Kidney (tissue), 14 donors: Measurements from ENCODE around the gene GOSR1. TPM values are rescaled to one million over a fixed set of nuclear protein-coding genes. Genes with fewer than 3 reads are reported as not detected.
"Not testable (repeated sequence)": the region's sequence is repeated elsewhere in the genome, so short reads cannot be mapped to it uniquely, and the experiment has no call there.

Source experiments
- DNase-seq, 5 donors: peaks; one replicate each; pipeline ENCODE4 v3.0.0-alpha.2; 2013 to 2020
- FAIRE-seq: peaks from 2 replicates; lab custom pipeline; 2012; peaks lifted over from hg19 to GRCh38; lab: Jason Lieb, UNC
- H3K27ac ChIP-seq, 2 donors: one replicate each; pipeline ENCODE4 v1.7.0; 2013; ENCODE audit warnings: low read depth in 2 of 2, low read length in 2 of 2, inconsistent platforms in 1 of 2
- H3K27me3 ChIP-seq: one replicate; pipeline ENCODE4 v1.7.1; 2013; ENCODE audit warnings: low read length, inconsistent platforms; ENCODE audit not compliant: control insufficient read depth, insufficient read depth
- H3K36me3 ChIP-seq, 3 donors: one replicate each; pipeline versions ENCODE4 v1.7.0 to v1.7.1; 2013; ENCODE audit warnings: low read length in 3 of 3, control low read depth in 1 of 3, inconsistent platforms in 1 of 3; ENCODE audit not compliant: insufficient read depth in 3 of 3, control insufficient read depth in 2 of 3
- H3K4me1 ChIP-seq, 3 donors: one replicate each; pipeline versions ENCODE4 v1.7.0 to v1.7.1; 2013; ENCODE audit warnings: low read length in 3 of 3, inconsistent platforms in 1 of 3, low read depth in 1 of 3; ENCODE audit not compliant: control insufficient read depth in 2 of 3, insufficient read depth in 2 of 3
- H3K4me3 ChIP-seq, 3 donors: one replicate each; pipeline versions ENCODE4 v1.7.0 to v1.8.1; 2013; ENCODE audit warnings: low read length in 3 of 3, control low read depth in 1 of 3, inconsistent platforms in 1 of 3
- H3K9ac ChIP-seq, 3 donors: one replicate each; pipeline versions ENCODE4 v1.7.0 to v1.7.1; 2013; ENCODE audit warnings: low read length in 3 of 3, control low read depth in 1 of 3, inconsistent platforms in 1 of 3
- H3K9me3 ChIP-seq, 3 donors: one replicate each; pipeline versions ENCODE4 v1.7.0 to v1.7.1; 2013; ENCODE audit warnings: low read length in 3 of 3, control low read depth in 1 of 3, inconsistent platforms in 1 of 3; ENCODE audit not compliant: control insufficient read depth in 2 of 3, insufficient read depth in 1 of 3
- CTCF ChIP-seq: IDR thresholded peaks from 3 replicates; pipeline ENCODE4 v1.5.1; 2012; ENCODE audit warnings: mild to moderate bottlenecking, moderate library complexity, borderline replicate concordance; ENCODE audit not compliant: insufficient read depth; ENCODE audit errors: extremely low read depth
- intact Hi-C: fragments of 100-400 bp; cut with DNase I; formaldehyde crosslinking; loops from one replicate; pipeline ENCODE4 v1.11.1; 2022
- polyA plus RNA-seq: library from polyadenylated mRNA; stranded (reverse); fragments of 350-450 nt; fragmentation: Illumina TruSeq; extraction: RNeasy Lipid Tissue Mini Kit (QIAGEN cat#74804); gene quantifications from one replicate; pipeline ENCODE4 v1.2.3, GENCODE V29; 2014; ENCODE audit warnings: low read depth, low replicate concordance; ENCODE audit not compliant: insufficient read depth
- total RNA-seq: library from RNA; stranded (reverse); fragmentation: NEBNext Ultra II Directional; extraction: Animal tissue kit (Norgen Biotek cat#: 25700); gene quantifications from one replicate; pipeline ENCODE4 v1.2.1, GENCODE V29; 2021
- donor health status: control.
- donor health status: control.
- donor health status: control.
- donor health status: control.
- donor health status: control.
- donor health status: DM: yes; HTN: yes; CAD: no.
- donor health status: Normal renal cell carcinoma (clear cell type).

Gene GOSR1
- total and polyA plus RNA-seq, 2 donors from 2014 or later, result 16.8 to 65.6 TPM

DNA sequence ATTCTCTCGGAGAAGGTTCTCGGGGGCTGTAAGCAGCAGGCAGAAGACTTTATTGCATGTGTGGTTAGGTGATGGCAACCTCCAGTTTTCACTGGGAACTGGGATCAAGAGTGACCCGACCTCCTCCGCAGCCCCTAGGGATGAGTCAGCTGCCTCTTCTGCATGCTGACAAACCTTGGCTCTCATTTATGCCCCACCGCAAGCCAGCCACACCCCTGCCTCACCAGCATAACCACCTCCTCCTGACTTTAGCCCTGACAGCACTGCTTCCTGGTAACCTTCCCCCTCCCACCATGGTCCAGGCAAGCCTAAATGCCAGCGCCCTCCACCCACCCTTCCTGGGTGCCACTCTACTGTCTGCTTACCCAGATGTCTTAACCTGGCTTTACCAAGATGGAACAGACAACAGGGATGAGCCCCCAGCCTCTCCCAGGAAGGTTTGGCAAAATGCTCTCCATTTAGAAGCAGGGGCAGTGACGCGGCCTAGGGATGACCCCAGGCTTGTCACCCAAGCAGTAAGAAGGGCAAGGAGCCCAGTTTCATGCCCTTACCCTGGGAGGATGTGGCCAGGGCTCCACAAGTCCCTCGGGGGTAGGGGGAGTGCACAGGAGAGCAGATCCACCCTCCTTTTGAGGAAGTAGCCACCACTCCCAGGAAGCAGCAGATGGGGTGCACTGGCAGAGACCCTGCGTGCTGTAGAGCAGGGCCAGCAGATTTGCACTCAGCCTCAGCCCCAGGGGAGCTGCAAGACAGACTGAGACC lies 73.5 kb downstream of the GOSR1 start:
- FAIRE-seq, result no peak
- DNase-seq, result no peak
- intact Hi-C loops, result no loop called here
- Histone ChIP-seq H3K4me3 (no peak overlapping the region), H3K36me3 (peaks cover 0 to 2% (median 0%) of the 10 kb centered on the region in 3 donors), H3K4me1 (no peaks in the 10 kb centered on the region), H3K27ac (no peak overlapping the region), H3K9ac (no peak overlapping the region), H3K27me3 (no peaks in the 10 kb centered on the region), H3K9me3 (no peaks in the 10 kb centered on the region)
- TF ChIP-seq CTCF, result no peak

DNA sequence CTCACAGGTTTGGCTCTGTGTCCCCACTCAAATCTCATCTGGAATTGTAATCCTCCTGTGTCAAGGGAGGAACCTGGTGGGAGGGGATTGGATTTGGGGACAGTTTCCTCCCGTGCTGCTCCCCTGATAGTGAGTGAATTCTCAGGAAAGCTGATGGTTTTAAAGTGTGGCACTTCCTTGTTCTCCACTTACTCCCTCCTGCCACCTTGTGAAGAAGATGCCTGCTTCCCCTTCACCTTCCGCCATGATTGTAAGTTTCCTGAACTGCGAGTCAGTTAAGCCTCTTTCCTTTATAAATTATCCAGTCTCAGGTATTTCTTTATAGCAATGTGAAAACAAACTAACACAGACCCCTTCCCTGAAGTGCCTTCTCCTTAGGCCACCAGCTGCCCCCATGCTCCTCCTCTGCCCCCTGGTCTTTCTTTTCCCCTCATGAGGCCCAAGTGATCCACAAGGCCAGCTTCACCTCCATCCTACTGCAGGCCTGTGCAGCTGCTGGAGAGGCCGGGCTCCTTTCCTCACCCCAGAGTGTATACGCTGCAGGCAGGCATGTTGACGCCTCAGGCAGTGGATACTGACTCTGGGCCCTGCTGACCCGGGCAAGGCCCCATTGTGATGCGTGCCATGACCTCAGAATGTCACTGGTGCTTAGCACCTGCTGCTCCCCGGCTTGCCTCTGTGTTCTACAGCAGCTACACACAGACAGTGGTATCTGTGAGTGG lies 74.2 kb downstream of the GOSR1 start:
- H3K9me3 ChIP-seq, H3K27me3 ChIP-seq, intact Hi-C loops, H3K36me3 ChIP-seq, H3K4me3 ChIP-seq, H3K4me1 ChIP-seq, DNase-seq, H3K27ac ChIP-seq, H3K9ac ChIP-seq, FAIRE-seq: not testable (repeated sequence)

GRCh38 chr17:30551996-30552339 lies 74.8 kb downstream of the GOSR1 start:
- intact Hi-C loops, result no loop called here
- Histone ChIP-seq H3K36me3 (peaks cover 0 to 2% (median 0%) of the 10 kb centered on the region in 3 donors), H3K4me1 (no peaks in the 10 kb centered on the region), H3K27me3 (no peaks in the 10 kb centered on the region), H3K27ac (no peak overlapping the region), H3K9ac (no peak overlapping the region), H3K4me3 (no peak overlapping the region), H3K9me3 (no peaks in the 10 kb centered on the region)
- no peak for TF ChIP-seq CTCF
- no peak for DNase-seq
- no peak for FAIRE-seq

DNA sequence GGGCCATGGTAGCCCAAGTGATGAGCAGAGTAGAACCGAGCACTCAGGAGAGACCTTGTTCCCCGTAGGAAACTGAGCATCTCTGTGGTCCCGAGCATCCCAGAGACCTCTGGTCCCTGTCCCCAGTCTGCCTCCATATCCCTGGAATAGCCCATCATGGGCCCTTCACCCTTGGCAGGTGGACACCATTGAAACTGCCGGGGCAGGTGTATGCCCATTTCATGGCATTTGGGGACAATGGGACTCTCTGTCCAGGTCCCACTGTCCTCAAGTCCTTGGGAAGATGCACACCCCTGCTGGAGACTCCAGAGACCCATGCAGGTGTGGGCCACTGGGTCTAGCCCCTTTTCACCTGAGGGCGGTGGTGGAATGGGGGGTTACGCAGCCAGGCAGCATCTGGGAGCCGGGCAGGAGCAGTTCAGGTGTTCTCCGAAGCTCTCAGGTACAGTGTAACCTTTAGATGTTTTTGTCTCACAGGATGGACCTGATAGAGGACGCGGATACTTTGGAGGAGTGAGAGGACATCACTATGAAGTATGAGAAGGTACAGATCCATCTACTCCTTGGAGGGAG lies 75.9 kb downstream of the GOSR1 start:
- DNase-seq (no peak), FAIRE-seq (no peak)
- no peak overlapping the region for H3K4me3 ChIP-seq
- H3K36me3 ChIP-seq, result peaks cover 0 to 2% (median 0%) of the 10 kb centered on the region in 3 donors
- no peak for TF ChIP-seq CTCF
- H3K27me3 ChIP-seq, result no peaks in the 10 kb centered on the region
- H3K9ac ChIP-seq, result no peak overlapping the region
- intact Hi-C loops, result no loop called here
- no peak overlapping the region for H3K27ac ChIP-seq
- no peaks in the 10 kb centered on the region for H3K4me1 ChIP-seq
- no peaks in the 10 kb centered on the region for H3K9me3 ChIP-seq

- intact Hi-C loops, DNase-seq, FAIRE-seq: not testable (repeated sequence)
These were observed 76.7 kb downstream of the GOSR1 start for GRCh38 chr17:30553823-30554440.

More at GRCh38 chr17:30553823-30554440, 76.7 kb downstream of the GOSR1 start:
- not testable (repeated sequence) for H3K4me3 ChIP-seq, H3K27me3 ChIP-seq, H3K4me1 ChIP-seq, H3K9ac ChIP-seq, H3K9me3 ChIP-seq, H3K36me3 ChIP-seq, H3K27ac ChIP-seq
